Measurements from ENCODE around the gene GLIPR1L1.

DNA sequence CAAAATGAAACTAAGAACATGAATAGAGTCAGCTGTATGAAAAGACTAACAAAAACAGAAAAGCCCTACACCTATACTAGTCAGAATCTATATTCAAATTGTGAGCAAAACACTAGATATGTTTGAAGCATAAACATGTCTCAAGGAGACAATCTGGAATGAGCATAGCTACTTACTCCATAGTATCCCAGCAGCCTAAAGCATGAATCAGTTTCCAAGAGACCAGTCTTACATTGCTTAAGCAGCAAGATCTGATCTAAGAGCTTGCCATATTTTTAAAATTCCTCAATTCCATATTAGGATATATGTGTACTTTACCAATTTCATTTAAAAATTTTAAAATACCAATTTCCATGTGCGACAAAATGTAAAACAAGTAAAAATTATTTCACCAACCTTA, 12.0 kb upstream of the GLIPR1L1 start:
- TF ChIP-seq, protein P1, sequence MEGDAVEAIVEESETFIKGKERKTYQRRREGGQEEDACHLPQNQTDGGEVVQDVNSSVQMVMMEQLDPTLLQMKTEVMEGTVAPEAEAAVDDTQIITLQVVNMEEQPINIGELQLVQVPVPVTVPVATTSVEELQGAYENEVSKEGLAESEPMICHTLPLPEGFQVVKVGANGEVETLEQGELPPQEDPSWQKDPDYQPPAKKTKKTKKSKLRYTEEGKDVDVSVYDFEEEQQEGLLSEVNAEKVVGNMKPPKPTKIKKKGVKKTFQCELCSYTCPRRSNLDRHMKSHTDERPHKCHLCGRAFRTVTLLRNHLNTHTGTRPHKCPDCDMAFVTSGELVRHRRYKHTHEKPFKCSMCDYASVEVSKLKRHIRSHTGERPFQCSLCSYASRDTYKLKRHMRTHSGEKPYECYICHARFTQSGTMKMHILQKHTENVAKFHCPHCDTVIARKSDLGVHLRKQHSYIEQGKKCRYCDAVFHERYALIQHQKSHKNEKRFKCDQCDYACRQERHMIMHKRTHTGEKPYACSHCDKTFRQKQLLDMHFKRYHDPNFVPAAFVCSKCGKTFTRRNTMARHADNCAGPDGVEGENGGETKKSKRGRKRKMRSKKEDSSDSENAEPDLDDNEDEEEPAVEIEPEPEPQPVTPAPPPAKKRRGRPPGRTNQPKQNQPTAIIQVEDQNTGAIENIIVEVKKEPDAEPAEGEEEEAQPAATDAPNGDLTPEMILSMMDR (IDR thresholded peaks at IDR 0.05), result no peak
- no peak for TF ChIP-seq POLR2A (IDR thresholded peaks at IDR 0.05)
